HG03039 (cell line): ENCODE results near the gene HDAC11.
A peak's percentile ranks its signal among the peaks of the same experiment; 100 is the strongest.
"Not testable (repeated sequence)": the region's sequence is repeated elsewhere in the genome, so short reads cannot be mapped to it uniquely, and the experiment has no call there.

ENCODE experiments used
- ATAC-seq: cut with Tn5 transposase; IDR thresholded peaks from one replicate; pipeline ENCODE4 v1.9.1; 2021; ENCODE audit warnings: mild to moderate bottlenecking, moderate library complexity; ENCODE audit not compliant: unreplicated experiment

The HDAC11 gene

GRCh38 chr3:13466781-13467180 lies 13.3 kb upstream of the HDAC11 start:
- no peak for ATAC-seq

DNA sequence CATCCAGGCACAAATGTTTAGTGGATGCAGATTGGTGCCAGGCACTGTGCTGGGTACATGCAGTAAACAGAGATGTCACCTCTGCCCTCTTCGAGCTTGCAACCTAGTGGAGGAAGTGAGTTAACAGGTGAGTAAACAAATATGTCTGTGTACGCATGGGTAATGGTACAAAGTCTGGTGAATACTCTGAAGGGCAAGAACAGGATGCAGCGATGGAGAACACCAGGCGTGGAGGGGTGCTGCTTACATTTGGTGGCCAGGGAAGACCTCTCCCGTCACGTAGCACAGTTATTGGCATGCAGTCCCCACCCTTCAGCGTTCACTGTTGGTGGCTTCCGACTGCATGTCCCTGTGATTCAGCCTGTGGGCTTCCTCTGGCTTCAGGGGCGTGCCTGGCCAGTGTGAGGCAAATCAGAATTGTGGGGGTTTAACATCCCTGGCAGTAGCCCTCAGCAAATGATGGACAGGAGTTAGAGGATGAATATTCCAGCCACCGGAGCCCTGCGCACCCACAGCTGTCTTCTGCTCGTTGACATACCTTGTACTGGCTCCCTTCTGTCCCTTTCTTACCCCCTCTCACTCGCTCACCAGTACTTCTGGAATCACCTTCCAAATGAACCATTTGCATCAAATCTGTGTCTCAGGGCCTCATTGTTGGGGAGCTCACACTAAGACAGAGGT lies 9.1 kb upstream of the HDAC11 start:
- ATAC-seq = no peak

GRCh38 chr3:13472286-13472685 lies 7.8 kb upstream of the HDAC11 start:
- ATAC-seq = no peak

DNA sequence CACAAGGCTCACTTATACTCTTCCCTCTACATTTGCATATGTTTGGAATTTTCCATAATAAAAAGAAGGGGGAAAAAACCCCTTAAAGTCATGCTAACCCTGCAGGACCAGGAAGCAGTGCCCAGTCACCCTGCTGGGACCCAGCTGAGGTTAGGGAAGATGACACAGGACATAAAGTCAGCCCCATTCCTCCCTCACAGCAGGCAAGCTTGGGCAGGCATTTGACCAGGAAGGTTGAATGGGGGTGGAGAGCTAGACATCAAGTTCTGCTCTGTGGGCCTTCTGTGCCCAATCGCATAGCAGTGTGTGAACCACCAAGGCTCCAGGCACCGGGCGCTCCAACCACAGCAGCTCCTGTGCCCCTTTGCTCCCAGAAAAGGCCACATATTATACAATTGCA lies 7.1 kb upstream of the HDAC11 start:
- ATAC-seq = no peak

GRCh38 chr3:13474021-13474420 lies 6.1 kb upstream of the HDAC11 start:
- no peak for ATAC-seq

- ATAC-seq = no peak
These were observed 5.3 kb upstream of the HDAC11 start for GRCh38 chr3:13474776-13475303.

- no peak for ATAC-seq
These were observed 4.1 kb upstream of the HDAC11 start for GRCh38 chr3:13475871-13476590.

GRCh38 chr3:13477943-13478342 lies 2.2 kb upstream of the HDAC11 start:
- no peak for ATAC-seq

GRCh38 chr3:13479332-13479581 lies 849 bp upstream of the HDAC11 start:
- ATAC-seq = no peak

DNA sequence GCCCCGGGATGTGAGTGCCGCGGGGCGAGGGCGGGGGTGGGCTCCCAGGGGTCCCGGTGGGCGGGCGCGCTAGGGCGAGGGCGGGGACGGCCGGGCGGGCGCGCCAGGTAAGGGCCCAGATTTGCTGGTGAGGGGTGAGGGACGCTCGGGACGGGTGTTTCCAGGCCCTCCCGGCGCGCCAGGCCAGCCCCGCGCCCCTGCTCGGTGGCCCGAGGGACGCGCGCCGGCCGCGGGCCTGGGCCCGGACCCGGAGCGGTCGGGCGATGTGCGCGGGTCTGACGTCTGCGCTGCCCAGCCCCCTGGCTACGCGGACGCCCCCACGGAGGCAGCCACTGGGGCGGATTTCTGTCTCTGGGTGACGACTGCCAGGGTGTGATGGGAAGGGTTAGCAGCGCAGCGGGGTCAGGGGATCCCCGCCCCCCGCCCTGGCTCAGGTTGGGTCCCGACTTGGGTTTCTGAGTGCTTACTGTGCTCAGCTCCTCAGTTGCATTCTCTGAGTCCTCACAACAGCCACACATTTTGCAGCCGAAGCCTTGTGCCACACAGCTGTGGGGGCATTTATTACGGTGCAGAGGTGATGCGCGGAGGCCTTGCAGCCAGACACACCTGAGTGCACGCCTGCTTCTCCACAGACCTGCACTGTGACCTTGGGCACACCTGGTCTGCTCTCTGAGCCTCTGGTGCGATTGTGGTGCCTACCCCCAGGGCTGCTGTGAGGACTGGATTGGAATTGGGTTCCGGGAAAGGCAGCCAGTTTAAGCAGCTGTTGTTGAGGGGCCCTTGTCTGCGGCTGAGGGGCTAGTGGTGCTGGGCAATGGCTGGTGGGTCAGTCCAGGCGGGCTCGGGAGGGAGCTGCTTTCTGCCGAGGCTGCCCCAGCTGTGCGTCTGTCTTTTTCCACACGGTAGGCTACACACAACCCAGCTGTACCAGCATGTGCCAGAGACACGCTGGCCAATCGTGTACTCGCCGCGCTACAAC lies 523 bp downstream of the HDAC11 start:
- peak; percentile 12 for ATAC-seq

DNA sequence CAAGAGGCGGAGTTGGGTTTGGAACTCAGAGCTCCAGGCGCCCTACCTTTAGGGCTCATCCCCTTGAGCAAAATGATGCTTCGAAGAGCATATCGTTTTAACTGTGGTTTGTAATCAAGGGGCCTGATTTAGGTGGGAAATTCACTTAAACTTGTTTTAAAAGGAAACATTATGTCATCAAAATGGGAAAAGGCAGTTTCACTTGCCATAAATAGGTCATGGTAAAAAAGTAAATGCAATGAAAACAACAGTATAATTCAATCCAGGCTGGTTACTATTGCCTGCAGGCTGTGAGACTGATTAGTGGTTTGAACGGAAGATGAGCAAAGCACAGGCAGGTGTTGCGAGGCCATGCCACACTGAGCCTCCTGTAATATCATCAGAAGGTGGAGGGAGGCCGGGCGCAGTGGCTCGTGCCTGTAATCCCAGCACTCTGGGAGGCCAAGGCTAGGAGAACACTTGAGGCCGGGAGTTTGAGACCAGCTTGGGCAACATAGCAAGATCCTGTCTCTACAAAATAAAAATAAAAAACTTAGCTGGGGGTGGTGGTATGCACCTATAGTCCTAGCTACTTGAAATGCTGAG lies 2.1 kb downstream of the HDAC11 start:
- ATAC-seq = no peak

DNA sequence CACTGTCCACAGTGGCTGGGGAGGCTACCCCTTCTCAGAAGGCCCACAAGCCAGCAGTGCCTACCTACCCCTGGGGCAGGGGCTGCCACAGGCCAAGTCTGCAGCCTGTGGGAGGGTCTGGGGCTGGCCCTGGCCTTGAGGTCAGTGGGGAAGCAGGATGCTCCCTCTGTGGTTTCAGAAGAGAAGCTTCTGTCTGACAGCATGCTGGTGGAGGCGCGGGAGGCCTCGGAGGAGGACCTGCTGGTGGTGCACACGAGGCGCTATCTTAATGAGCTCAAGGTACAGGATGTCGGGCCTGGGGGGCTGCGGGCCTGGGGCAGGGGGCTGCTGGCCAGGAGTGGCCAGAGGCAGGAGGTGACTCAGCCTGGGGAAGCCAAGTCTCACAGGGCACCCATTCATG lies 3.2 kb downstream of the HDAC11 start:
- ATAC-seq = no peak

DNA sequence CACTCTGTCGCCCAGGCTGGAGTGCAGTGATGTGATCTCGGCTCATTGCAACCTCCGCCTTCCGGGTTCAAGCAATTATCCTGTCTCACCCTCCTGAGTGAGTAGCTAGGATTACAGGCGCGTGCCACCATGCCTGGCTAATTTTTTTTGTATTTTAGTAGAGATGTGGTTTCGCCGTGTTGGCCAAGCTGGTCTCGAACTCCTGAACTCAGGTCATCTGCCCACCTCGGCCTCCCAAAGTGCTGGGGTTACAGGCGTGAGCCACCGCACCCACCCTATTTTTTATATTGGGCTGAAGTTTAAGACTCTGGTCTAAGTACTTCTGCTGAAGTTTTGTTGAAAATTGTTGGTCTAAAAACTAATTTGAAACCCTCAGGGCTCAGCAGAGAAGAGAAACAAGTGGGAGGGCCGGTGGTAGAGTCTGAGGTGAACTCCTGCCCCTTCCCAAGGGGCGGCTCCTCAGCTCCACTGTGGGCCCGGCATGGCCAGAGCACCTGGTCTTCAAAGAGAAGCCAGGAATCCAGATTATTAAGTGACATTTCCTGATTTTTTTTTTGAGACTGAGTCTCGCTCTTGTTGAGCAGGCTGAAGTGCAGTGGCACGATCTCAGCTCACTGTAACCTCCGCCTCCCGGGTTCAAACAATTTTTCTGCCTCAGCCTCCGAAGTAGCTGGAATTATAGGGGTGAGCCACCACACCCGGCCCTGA lies 4.0 kb downstream of the HDAC11 start:
- no peak for ATAC-seq

- no peak for ATAC-seq
These were observed 4.9 kb downstream of the HDAC11 start for GRCh38 chr3:13484851-13485590.

DNA sequence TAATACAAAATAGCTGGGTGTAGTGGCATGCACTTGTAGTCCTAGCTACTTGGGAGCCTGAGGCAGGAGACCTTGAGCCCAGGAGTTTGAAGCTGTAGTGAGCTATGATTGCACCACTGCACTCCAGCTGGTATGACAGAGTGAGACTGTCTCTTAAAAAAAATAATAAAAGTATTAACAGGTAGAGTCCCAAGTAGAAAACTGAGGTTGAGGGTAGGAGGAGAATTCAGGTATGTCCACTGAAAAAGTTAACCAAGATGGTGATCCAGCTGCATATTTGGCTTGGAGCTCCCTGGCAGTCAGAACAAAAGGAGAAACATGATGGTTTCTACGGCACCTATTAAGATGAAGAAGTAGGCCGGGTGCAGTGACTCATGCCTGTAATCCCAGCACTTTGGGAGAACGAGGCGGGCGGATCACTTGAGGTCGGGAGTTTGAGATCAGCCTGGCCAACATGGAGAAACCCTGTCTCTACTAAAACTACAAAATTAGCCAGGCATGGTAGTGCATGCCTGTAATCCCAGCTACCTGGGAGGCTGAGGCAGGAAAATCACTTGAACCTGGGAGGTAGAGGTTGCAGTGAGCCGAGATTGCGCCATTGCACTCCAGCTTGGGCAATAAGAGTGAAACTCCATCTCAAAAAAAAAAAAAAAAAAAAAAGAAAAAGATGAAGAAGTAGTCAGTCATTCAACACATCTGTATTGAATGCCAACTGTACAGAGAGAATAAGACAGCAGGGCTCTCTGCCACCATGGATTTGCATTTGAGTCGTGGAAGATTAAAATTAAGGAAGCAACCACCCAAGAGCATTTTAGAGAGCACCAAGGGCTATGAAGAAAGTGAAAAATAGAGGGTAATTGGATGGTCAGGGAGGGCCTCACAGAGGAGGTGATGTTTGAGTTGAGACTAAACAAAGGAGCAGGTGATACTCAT lies 5.8 kb downstream of the HDAC11 start:
- not testable (repeated sequence) for ATAC-seq

- ATAC-seq = no peak
These were observed 7.3 kb downstream of the HDAC11 start for GRCh38 chr3:13487403-13487802.

GRCh38 chr3:13491206-13491974 lies 11.3 kb downstream of the HDAC11 start:
- no peak for ATAC-seq

GRCh38 chr3:13492048-13492447 lies 11.9 kb downstream of the HDAC11 start:
- ATAC-seq = no peak
